ENCODE data around the gene GNAO1.
A peak's percentile ranks its signal among the peaks of the same experiment; 100 is the strongest.

Gene GNAO1

DNA sequence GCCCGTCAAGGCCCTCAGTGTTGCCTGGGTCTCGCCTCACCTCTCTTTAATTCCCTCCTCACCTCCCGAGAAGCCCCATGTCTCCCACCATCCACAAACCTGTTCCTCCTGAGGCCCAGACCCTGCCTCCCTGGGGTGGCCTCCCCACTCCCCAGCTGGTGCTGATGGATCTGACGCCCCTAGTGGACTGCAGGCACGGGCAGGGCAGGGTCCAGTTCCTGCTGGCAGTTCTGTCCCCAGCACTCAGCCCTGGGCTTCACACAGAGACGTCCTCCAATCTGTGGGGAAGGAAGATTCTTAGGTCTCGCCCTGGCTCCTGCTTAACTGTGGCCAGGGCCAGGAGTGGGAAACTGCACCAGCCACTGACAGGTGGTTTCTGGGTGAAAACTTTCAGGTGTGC is 125.3 kb downstream of the GNAO1 start:
- H3K4me1 ChIP-seq (ENCODE audit: low read length), result no peaks in the 10 kb centered on the region
- H3K79me2 ChIP-seq (ENCODE audit: low read length), result no peaks in the 10 kb centered on the region
- H3K27ac ChIP-seq (ENCODE audit: low read length), result no peak overlapping the region
- H3K4me2 ChIP-seq (ENCODE audit: low read depth, low read length), result no peak overlapping the region
- no peaks in the 10 kb centered on the region for H3K9me3 ChIP-seq (replicated peaks; ENCODE audit: insufficient read depth, low read length)
- H3F3A ChIP-seq (ENCODE audit: insufficient read depth, low read length), result no peaks in the 10 kb centered on the region
- DNase-seq, result no peak
- no peaks in the 10 kb centered on the region for H3K9me2 ChIP-seq (replicated peaks; ENCODE audit: insufficient read depth, low read length)
- TF ChIP-seq, protein P1, sequence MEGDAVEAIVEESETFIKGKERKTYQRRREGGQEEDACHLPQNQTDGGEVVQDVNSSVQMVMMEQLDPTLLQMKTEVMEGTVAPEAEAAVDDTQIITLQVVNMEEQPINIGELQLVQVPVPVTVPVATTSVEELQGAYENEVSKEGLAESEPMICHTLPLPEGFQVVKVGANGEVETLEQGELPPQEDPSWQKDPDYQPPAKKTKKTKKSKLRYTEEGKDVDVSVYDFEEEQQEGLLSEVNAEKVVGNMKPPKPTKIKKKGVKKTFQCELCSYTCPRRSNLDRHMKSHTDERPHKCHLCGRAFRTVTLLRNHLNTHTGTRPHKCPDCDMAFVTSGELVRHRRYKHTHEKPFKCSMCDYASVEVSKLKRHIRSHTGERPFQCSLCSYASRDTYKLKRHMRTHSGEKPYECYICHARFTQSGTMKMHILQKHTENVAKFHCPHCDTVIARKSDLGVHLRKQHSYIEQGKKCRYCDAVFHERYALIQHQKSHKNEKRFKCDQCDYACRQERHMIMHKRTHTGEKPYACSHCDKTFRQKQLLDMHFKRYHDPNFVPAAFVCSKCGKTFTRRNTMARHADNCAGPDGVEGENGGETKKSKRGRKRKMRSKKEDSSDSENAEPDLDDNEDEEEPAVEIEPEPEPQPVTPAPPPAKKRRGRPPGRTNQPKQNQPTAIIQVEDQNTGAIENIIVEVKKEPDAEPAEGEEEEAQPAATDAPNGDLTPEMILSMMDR (IDR thresholded peaks at IDR 0.05; ENCODE audit: low read length), result no peak
- no peak for TF ChIP-seq EZH2phosphoT487 (IDR thresholded peaks at IDR 0.05; ENCODE audit: low read length)
- no peak for TF ChIP-seq EZH2 (optimal IDR thresholded peaks at IDR 0.05; ENCODE audit: low read depth, low read length)
- H3K9ac ChIP-seq (ENCODE audit: low read length), result no peak overlapping the region
- H2AFZ ChIP-seq (ENCODE audit: low read length), result no peak overlapping the region
- H3K4me3 ChIP-seq (ENCODE audit: low read length), result no peak overlapping the region
- no peaks in the 10 kb centered on the region for H3K36me3 ChIP-seq (replicated peaks; ENCODE audit: insufficient read depth, low read length)
- no peaks in the 10 kb centered on the region for H4K20me1 ChIP-seq (ENCODE audit: insufficient read depth, low read length)
- H3K27me3 ChIP-seq (replicated peaks; ENCODE audit: insufficient read depth, low read length), result no peaks in the 10 kb centered on the region

DNA sequence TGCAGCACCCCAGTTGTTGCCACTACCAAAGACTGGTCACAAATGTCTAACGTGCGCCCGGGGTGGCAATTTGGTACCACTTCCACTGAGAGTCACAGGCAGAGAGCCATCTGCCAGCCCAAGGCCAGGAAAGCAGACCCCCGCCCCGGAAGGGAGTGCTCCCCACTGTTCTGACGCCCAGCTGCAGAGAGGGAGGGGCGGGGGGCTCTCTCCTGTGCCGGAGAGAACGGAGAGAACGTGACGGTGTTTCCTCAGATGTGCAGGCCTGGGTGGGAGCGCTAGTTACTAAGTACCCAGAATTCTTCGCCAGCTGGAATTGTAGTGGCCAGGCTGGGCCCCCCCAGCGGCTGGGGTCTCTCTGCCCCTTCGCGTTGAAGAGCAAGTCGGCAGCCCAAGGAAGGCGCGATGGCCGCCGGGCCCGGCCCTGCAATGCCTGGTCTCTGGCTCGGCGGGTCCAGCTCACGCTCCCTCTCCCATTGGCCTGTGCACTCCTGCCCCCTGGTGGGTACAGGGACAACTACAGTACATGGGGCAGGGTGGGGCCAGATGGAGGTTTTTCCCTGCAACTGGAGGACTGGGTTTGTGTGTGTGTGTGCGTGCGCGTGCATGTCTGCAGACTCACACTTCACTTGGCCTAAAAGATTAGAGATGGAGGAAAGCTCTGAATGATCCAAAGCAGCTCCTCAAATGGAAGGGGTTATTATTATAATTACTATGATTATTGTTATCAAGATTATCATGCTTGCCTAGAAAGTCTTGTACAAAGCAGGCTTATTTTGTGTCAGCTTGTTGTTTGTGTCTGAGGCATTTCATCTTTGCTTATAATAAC is 126.9 kb downstream of the GNAO1 start:
- no peaks in the 10 kb centered on the region for H3K9me3 ChIP-seq (replicated peaks; ENCODE audit: insufficient read depth, low read length)
- peak overlapping the region; percentile 75 for H3K4me2 ChIP-seq (ENCODE audit: low read depth, low read length)
- H3K4me3 ChIP-seq (ENCODE audit: low read length), result peak overlapping the region; percentile 39; the same call in 1 of the 2 replicates
- H3K4me1 ChIP-seq (ENCODE audit: low read length), result no peaks in the 10 kb centered on the region
- no peaks in the 10 kb centered on the region for H3K9me2 ChIP-seq (replicated peaks; ENCODE audit: insufficient read depth, low read length)
- H3K79me2 ChIP-seq (ENCODE audit: low read length), result no peaks in the 10 kb centered on the region
- H2AFZ ChIP-seq (ENCODE audit: low read length), result peak overlapping the region; percentile 83
- H4K20me1 ChIP-seq (ENCODE audit: insufficient read depth, low read length), result no peaks in the 10 kb centered on the region
- TF ChIP-seq EZH2 (optimal IDR thresholded peaks at IDR 0.05; ENCODE audit: low read depth, low read length), result no peak
- TF ChIP-seq, protein P1 (IDR thresholded peaks at IDR 0.05; ENCODE audit: low read length), result peak; percentile 89
- H3K9ac ChIP-seq (ENCODE audit: low read length), result no peak overlapping the region; the same call in 1 of the 2 replicates
- no peaks in the 10 kb centered on the region for H3F3A ChIP-seq (ENCODE audit: insufficient read depth, low read length)
- DNase-seq, result peak; percentile 58
- H3K36me3 ChIP-seq (replicated peaks; ENCODE audit: insufficient read depth, low read length), result no peaks in the 10 kb centered on the region
- H3K27me3 ChIP-seq (replicated peaks; ENCODE audit: insufficient read depth, low read length), result no peaks in the 10 kb centered on the region
- H3K27ac ChIP-seq (ENCODE audit: low read length), result no peak overlapping the region

DNA sequence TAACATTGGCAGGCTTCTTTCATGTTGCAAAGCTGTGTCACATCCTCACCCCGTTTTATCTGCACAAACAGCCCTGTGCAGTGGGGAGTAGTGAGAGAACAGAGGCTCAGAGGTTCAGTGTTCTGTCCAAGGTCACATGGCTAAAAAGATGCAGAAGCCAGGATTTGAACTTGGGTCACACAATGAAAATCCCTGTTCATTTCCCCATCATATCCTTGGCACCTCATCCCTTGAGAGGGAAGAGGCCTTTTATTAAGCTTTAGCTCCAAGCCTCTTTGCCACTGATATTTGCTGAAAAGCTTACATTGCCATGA is 127.5 kb downstream of the GNAO1 start:
- Histone ChIP-seq H3K27me3 (replicated peaks; ENCODE audit: insufficient read depth, low read length) (no peaks in the 10 kb centered on the region), H3K9ac (ENCODE audit: low read length) (no peak overlapping the region), H2AFZ (ENCODE audit: low read length) (no peak overlapping the region), H3K4me1 (ENCODE audit: low read length) (no peaks in the 10 kb centered on the region), H3K4me2 (ENCODE audit: low read depth, low read length) (no peak overlapping the region), H3F3A (ENCODE audit: insufficient read depth, low read length) (no peaks in the 10 kb centered on the region), H3K27ac (ENCODE audit: low read length) (no peak overlapping the region), H3K36me3 (replicated peaks; ENCODE audit: insufficient read depth, low read length) (no peaks in the 10 kb centered on the region), H4K20me1 (ENCODE audit: insufficient read depth, low read length) (no peaks in the 10 kb centered on the region), H3K9me3 (replicated peaks; ENCODE audit: insufficient read depth, low read length) (no peaks in the 10 kb centered on the region), H3K4me3 (ENCODE audit: low read length) (no peak overlapping the region), H3K9me2 (replicated peaks; ENCODE audit: insufficient read depth, low read length) (no peaks in the 10 kb centered on the region), H3K79me2 (ENCODE audit: low read length) (no peaks in the 10 kb centered on the region)
- no peak for DNase-seq
- TF ChIP-seq EZH2 (optimal IDR thresholded peaks at IDR 0.05; ENCODE audit: low read depth, low read length) (no peak), EZH2phosphoT487 (IDR thresholded peaks at IDR 0.05; ENCODE audit: low read length) (no peak)
- TF ChIP-seq, protein P1 (IDR thresholded peaks at IDR 0.05; ENCODE audit: low read length), result no peak

Measured in MM.1S (cell line).